ENCODE measurements around the gene PDZD8. TPM values are rescaled to one million over a fixed set of nuclear protein-coding genes. Genes with fewer than 3 reads are reported as not detected.

PDZD8 gene
- total RNA-seq, 2 donors from 2014 or later = 53.3 to 60.1 TPM

DNA sequence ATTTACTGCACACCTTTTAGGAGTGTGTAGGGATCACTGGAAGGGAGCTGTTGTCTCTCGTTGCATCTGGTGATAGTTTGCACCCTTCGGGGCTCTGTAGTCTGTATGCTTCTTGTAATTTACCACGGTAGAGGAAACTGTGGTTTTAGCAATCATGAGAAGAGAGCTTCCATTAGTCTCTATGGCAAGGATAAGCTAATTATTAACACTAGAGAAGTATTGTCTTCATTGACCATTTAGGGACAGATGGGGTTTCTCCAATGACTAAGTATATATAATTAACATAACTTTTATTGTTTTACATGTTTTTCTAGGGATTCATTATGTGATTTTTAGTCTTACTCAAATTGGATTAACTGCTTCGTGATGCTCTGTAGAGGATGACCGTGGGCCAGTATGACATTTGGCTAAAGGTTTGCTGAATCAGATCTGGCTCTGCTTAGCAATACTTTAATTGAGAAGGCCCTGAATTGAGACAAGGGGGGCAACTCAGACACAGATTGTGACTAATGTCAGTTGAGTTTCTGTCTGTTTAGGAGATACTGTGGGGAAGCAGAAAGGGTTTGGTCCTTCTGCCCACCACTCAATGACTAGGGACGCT lies 125.6 kb downstream of the PDZD8 start:
- H3K27me3 Mint-ChIP-seq (ENCODE audit: insufficient read depth) = peaks cover 20% of the 10 kb centered on the region
- peaks cover 23% of the 10 kb centered on the region for H3K27me3 ChIP-seq (ENCODE audit: control insufficient read depth, insufficient read depth, low read length, poor library complexity, severe bottlenecking)
- H3K4me3 ChIP-seq (ENCODE audit: low read length) = no peak overlapping the region
- no peaks in the 10 kb centered on the region for H3K36me3 ChIP-seq (ENCODE audit: control insufficient read depth, insufficient read depth, low read length)
- no peak overlapping the region for H3K27ac ChIP-seq (ENCODE audit: low read depth, low read length)
- no peak overlapping the region for H3K27ac Mint-ChIP-seq
- no peaks in the 10 kb centered on the region for H3K9me3 ChIP-seq (ENCODE audit: control insufficient read depth, low read length)
- no peaks in the 10 kb centered on the region for H3K9me3 Mint-ChIP-seq
- no peak overlapping the region for H3K9ac ChIP-seq (ENCODE audit: extremely low read depth, low read length, poor library complexity, severe bottlenecking)
- TF ChIP-seq, protein P1, sequence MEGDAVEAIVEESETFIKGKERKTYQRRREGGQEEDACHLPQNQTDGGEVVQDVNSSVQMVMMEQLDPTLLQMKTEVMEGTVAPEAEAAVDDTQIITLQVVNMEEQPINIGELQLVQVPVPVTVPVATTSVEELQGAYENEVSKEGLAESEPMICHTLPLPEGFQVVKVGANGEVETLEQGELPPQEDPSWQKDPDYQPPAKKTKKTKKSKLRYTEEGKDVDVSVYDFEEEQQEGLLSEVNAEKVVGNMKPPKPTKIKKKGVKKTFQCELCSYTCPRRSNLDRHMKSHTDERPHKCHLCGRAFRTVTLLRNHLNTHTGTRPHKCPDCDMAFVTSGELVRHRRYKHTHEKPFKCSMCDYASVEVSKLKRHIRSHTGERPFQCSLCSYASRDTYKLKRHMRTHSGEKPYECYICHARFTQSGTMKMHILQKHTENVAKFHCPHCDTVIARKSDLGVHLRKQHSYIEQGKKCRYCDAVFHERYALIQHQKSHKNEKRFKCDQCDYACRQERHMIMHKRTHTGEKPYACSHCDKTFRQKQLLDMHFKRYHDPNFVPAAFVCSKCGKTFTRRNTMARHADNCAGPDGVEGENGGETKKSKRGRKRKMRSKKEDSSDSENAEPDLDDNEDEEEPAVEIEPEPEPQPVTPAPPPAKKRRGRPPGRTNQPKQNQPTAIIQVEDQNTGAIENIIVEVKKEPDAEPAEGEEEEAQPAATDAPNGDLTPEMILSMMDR (conservative IDR thresholded peaks at IDR 0.05) = no peak
- no peaks in the 10 kb centered on the region for H3K4me1 Mint-ChIP-seq
- peaks cover 4% of the 10 kb centered on the region for H3K4me1 ChIP-seq (ENCODE audit: control insufficient read depth, insufficient read depth, low read length)
- no peak overlapping the region for H3K4me3 Mint-ChIP-seq
- WGBS, 2 experiments (ENCODE audit: insufficient coverage in 1 of 2, insufficient read length in 1 of 2) = 67 to 77% methylated on average over 3 to 6 of the region's 6 CpGs
- no peaks in the 10 kb centered on the region for H3K36me3 Mint-ChIP-seq (ENCODE audit: low read depth)
- DNase-seq = no peak

DNA sequence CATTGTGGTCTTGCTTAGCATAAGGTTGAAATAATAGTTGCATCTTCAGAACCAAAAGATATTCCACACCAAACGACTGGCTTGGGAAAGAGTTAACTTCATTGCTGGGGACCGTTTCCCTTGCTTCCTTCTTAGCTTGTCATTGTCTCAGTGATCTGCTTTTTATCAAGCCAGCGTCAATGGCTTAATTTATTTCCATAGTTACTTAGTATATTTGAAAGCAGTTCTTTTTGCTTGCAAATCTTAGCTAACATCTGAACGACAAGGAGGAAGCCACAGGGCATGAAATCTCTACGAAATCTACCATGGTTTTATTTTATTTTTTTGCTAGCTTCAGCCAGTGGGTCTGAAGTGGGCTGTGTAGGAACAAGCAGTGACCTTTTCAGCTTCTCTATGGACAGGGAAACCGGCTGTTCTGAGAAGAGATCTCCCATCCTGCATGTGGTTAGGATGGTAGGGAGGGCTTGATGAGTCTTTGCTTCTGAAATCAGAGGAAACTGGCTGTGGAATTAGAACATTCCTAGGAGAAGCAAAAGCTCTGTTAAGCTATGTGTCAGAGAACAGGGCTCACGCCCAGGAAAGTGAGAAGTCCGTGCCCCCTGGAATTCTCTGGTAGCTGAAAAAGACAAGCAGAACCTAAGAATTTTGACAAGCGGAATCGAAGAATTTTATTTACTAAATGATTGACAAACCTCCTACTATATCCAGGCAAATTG lies 126.3 kb downstream of the PDZD8 start:
- Histone ChIP-seq H3K4me1 (ENCODE audit: control insufficient read depth, insufficient read depth, low read length) (peaks cover 4% of the 10 kb centered on the region), H3K9me3 (ENCODE audit: control insufficient read depth, low read length) (no peaks in the 10 kb centered on the region), H3K27me3 (ENCODE audit: control insufficient read depth, insufficient read depth, low read length, poor library complexity, severe bottlenecking) (peaks cover 29% of the 10 kb centered on the region), H3K27ac (ENCODE audit: low read depth, low read length) (no peak overlapping the region), H3K9ac (ENCODE audit: extremely low read depth, low read length, poor library complexity, severe bottlenecking) (no peak overlapping the region), H3K4me3 (ENCODE audit: low read length) (no peak overlapping the region), H3K36me3 (ENCODE audit: control insufficient read depth, insufficient read depth, low read length) (no peaks in the 10 kb centered on the region)
- H3K27ac Mint-ChIP-seq = no peak overlapping the region
- TF ChIP-seq, protein P1 (conservative IDR thresholded peaks at IDR 0.05) = no peak
- H3K4me3 Mint-ChIP-seq = no peak overlapping the region
- WGBS, 2 experiments (ENCODE audit: insufficient coverage in 1 of 2, insufficient read length in 1 of 2) = 78% methylated on average over 9 to 10 of the region's 10 CpGs
- H3K36me3 Mint-ChIP-seq (ENCODE audit: low read depth) = no peaks in the 10 kb centered on the region
- no peaks in the 10 kb centered on the region for H3K9me3 Mint-ChIP-seq
- no peak for DNase-seq
- no peaks in the 10 kb centered on the region for H3K4me1 Mint-ChIP-seq
- H3K27me3 Mint-ChIP-seq (ENCODE audit: insufficient read depth) = peaks cover 23% of the 10 kb centered on the region

DNA sequence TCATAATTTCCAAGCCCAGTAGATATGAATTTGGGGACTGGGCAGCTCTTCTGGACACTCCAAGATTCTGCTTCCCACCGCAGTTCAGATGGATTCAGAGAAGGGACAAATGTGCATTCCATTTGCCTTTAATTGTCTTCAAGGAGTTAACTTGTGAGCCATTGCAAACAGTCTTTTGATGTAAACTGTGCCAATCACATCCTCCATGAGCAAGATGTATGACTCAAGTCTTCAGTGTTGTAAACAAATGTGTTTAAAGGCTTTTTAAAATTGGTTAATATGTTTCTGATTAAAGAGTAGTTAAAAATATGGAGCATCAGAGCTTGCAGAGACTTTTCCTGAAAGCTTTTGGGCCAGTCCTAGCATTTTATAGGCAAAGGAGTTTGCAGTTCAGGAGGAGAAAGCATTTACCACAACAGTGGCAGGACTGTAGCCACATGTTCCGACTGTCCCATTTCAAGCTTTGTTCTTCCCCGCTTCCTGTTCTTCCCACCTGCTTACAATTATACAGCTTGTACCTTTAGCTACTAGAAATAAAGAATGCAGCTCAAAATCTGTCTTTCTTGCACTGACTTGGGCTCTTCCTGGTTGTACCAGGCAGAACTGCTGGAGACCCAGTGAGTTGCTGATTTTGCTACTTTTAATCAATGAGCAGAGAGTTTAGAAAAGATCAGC lies 128.1 kb downstream of the PDZD8 start:
- Mint-ChIP-seq H3K9me3 (no peaks in the 10 kb centered on the region), H3K4me1 (no peaks in the 10 kb centered on the region), H3K36me3 (ENCODE audit: low read depth) (no peaks in the 10 kb centered on the region), H3K4me3 (no peak overlapping the region), H3K27me3 (ENCODE audit: insufficient read depth) (peaks cover 40% of the 10 kb centered on the region), H3K27ac (no peak overlapping the region)
- Histone ChIP-seq H3K4me3 (ENCODE audit: low read length) (no peak overlapping the region), H3K9ac (ENCODE audit: extremely low read depth, low read length, poor library complexity, severe bottlenecking) (no peak overlapping the region), H3K4me1 (ENCODE audit: control insufficient read depth, insufficient read depth, low read length) (peaks cover 4% of the 10 kb centered on the region), H3K27ac (ENCODE audit: low read depth, low read length) (no peak overlapping the region), H3K36me3 (ENCODE audit: control insufficient read depth, insufficient read depth, low read length) (no peaks in the 10 kb centered on the region), H3K9me3 (ENCODE audit: control insufficient read depth, low read length) (no peaks in the 10 kb centered on the region), H3K27me3 (ENCODE audit: control insufficient read depth, insufficient read depth, low read length, poor library complexity, severe bottlenecking) (peaks cover 47% of the 10 kb centered on the region)
- 89 to 96% methylated on average over 3 of the region's 3 CpGs for WGBS, 2 experiments (ENCODE audit: insufficient coverage in 1 of 2, insufficient read length in 1 of 2)
- no peak for DNase-seq
- TF ChIP-seq, protein P1 (conservative IDR thresholded peaks at IDR 0.05) = no peak

Data from endodermal cell (in vitro differentiated cells).